ENCODE data around the gene C5orf46.
"Not testable (repeated sequence)": the region's sequence is repeated elsewhere in the genome, so short reads cannot be mapped to it uniquely, and the experiment has no call there.

The C5orf46 gene

GRCh38 chr5:147906326-147907095 lies at the start of gene C5orf46:
Gene C5orf46 (minus strand): TSS chr5:147906538. CDS start chr5:147906501, 37 bp downstream.
- H3K9ac ChIP-seq (ENCODE audit: low read length) = no peak within 1 kb of the TSS
- H3K36me3 ChIP-seq (ENCODE audit: control insufficient read depth, insufficient read depth, low read length) = no peaks in the 10 kb centered on the region
- H3K27me3 ChIP-seq (ENCODE audit: control insufficient read depth, insufficient read depth, low read length) = no peaks in the 10 kb centered on the region
- H3K9me3 ChIP-seq (ENCODE audit: control insufficient read depth, insufficient read depth, low read depth, low read length) = no peaks in the 10 kb centered on the region
- peaks cover 7% of the 10 kb centered on the region for H3K4me1 ChIP-seq (ENCODE audit: control insufficient read depth, insufficient read depth, low read length)
- no peak within 1 kb of the TSS for H3K27ac ChIP-seq (ENCODE audit: low read depth, low read length)
- H3K4me3 ChIP-seq (ENCODE audit: low read depth, low read length) = no peak within 1 kb of the TSS

DNA sequence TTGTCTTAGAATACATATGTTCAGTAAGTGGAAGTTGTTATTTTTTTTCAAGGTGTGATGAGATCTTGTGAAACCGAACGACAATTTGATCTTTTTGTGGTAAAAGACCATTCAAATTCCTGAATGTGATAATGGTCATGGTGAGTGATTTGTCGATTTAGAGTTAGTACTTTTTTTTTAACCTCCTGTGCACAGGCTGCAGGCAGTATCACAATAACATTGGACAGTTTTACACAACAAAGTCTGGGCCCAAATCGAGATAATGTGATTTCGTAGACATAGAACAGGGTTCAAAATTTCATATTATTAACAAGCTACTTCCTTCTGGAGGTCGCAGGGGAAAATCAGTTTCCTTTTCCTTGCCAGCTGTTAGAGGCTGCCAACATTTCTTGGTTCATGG lies 48.6 kb upstream of the C5orf46 start:
- Histone ChIP-seq H3K9me3 (ENCODE audit: control insufficient read depth, insufficient read depth, low read depth, low read length) (peaks cover 4% of the 10 kb centered on the region; the same call in 1 of the 2 replicates), H3K27ac (ENCODE audit: low read depth, low read length) (no peak overlapping the region), H3K36me3 (ENCODE audit: control insufficient read depth, insufficient read depth, low read length) (peaks cover 7% of the 10 kb centered on the region; the same call in 1 of the 2 replicates), H3K27me3 (ENCODE audit: control insufficient read depth, insufficient read depth, low read length) (no peaks in the 10 kb centered on the region), H3K4me3 (ENCODE audit: low read depth, low read length) (no peak overlapping the region), H3K4me1 (ENCODE audit: control insufficient read depth, insufficient read depth, low read length) (peaks cover 3% of the 10 kb centered on the region; the same call in 1 of the 2 replicates), H3K9ac (ENCODE audit: low read length) (no peak overlapping the region)

GRCh38 chr5:147949711-147950573 lies 43.6 kb upstream of the C5orf46 start:
- no peaks in the 10 kb centered on the region for H3K9me3 ChIP-seq (ENCODE audit: control insufficient read depth, insufficient read depth, low read depth, low read length)
- H3K9ac ChIP-seq (ENCODE audit: low read length) = no peak overlapping the region
- H3K4me1 ChIP-seq (ENCODE audit: control insufficient read depth, insufficient read depth, low read length) = no peaks in the 10 kb centered on the region
- no peaks in the 10 kb centered on the region for H3K27me3 ChIP-seq (ENCODE audit: control insufficient read depth, insufficient read depth, low read length)
- H3K36me3 ChIP-seq (ENCODE audit: control insufficient read depth, insufficient read depth, low read length) = peaks cover under 1% of the 10 kb centered on the region; the same call in 1 of the 2 replicates
- no peak overlapping the region for H3K27ac ChIP-seq (ENCODE audit: low read depth, low read length)
- no peak overlapping the region for H3K4me3 ChIP-seq (ENCODE audit: low read depth, low read length)

GRCh38 chr5:147946658-147947274 lies 40.4 kb upstream of the C5orf46 start:
- H3K4me3 ChIP-seq (ENCODE audit: low read depth, low read length) = peak overlapping the region; percentile 69
- not testable (repeated sequence) for H3K9me3 ChIP-seq (ENCODE audit: control insufficient read depth, insufficient read depth, low read depth, low read length); H3K27me3 ChIP-seq (ENCODE audit: control insufficient read depth, insufficient read depth, low read length); H3K36me3 ChIP-seq (ENCODE audit: control insufficient read depth, insufficient read depth, low read length); H3K4me1 ChIP-seq (ENCODE audit: control insufficient read depth, insufficient read depth, low read length)
- peak overlapping the region; percentile 91 for H3K9ac ChIP-seq (ENCODE audit: low read length)
- H3K27ac ChIP-seq (ENCODE audit: low read depth, low read length) = peak overlapping the region; percentile 90

GRCh38 chr5:147939431-147940114 lies 33.2 kb upstream of the C5orf46 start:
- H3K9ac ChIP-seq (ENCODE audit: low read length) = no peak overlapping the region
- no peak overlapping the region for H3K4me3 ChIP-seq (ENCODE audit: low read depth, low read length)
- H3K9me3 ChIP-seq (ENCODE audit: control insufficient read depth, insufficient read depth, low read depth, low read length) = no peaks in the 10 kb centered on the region
- H3K27me3 ChIP-seq (ENCODE audit: control insufficient read depth, insufficient read depth, low read length) = no peaks in the 10 kb centered on the region
- H3K36me3 ChIP-seq (ENCODE audit: control insufficient read depth, insufficient read depth, low read length) = no peaks in the 10 kb centered on the region
- H3K4me1 ChIP-seq (ENCODE audit: control insufficient read depth, insufficient read depth, low read length) = no peaks in the 10 kb centered on the region
- H3K27ac ChIP-seq (ENCODE audit: low read depth, low read length) = no peak overlapping the region

- Histone ChIP-seq H3K27me3 (ENCODE audit: control insufficient read depth, insufficient read depth, low read length) (no peaks in the 10 kb centered on the region), H3K9ac (ENCODE audit: low read length) (no peak overlapping the region), H3K4me3 (ENCODE audit: low read depth, low read length) (no peak overlapping the region), H3K36me3 (ENCODE audit: control insufficient read depth, insufficient read depth, low read length) (no peaks in the 10 kb centered on the region), H3K4me1 (ENCODE audit: control insufficient read depth, insufficient read depth, low read length) (peaks cover 5% of the 10 kb centered on the region; the same call in 1 of the 2 replicates), H3K27ac (ENCODE audit: low read depth, low read length) (no peak overlapping the region), H3K9me3 (ENCODE audit: control insufficient read depth, insufficient read depth, low read depth, low read length) (no peaks in the 10 kb centered on the region)
Observed at GRCh38 chr5:147935032-147935431, 28.7 kb upstream of the C5orf46 start.

- no peak overlapping the region for H3K27ac ChIP-seq (ENCODE audit: low read depth, low read length)
- no peak overlapping the region for H3K9ac ChIP-seq (ENCODE audit: low read length)
- H3K27me3 ChIP-seq (ENCODE audit: control insufficient read depth, insufficient read depth, low read length) = no peaks in the 10 kb centered on the region
- no peaks in the 10 kb centered on the region for H3K36me3 ChIP-seq (ENCODE audit: control insufficient read depth, insufficient read depth, low read length)
- H3K4me1 ChIP-seq (ENCODE audit: control insufficient read depth, insufficient read depth, low read length) = peaks cover 5% of the 10 kb centered on the region; the same call in 1 of the 2 replicates
- no peak overlapping the region for H3K4me3 ChIP-seq (ENCODE audit: low read depth, low read length)
- H3K9me3 ChIP-seq (ENCODE audit: control insufficient read depth, insufficient read depth, low read depth, low read length) = no peaks in the 10 kb centered on the region
Observed at GRCh38 chr5:147930769-147931168, 24.4 kb upstream of the C5orf46 start.

DNA sequence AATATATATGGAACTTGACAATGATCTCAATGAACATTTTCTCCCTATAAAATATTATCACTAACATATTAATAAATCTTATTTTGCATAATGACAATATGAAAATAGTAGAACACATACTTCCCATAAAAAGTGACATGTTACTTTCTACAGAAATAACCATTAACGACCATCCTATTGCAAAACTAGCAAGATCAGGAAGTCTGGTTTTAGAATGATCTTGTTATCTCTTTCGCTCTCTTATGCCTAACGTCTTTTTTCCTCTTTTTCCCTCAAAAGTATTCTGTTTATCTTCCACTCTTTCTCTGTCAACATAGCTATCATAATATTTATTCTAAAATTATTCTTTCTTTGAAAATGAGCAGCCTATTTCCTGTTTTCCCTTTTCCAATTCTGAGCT lies 21.6 kb upstream of the C5orf46 start:
- H3K9me3 ChIP-seq (ENCODE audit: control insufficient read depth, insufficient read depth, low read depth, low read length) = no peaks in the 10 kb centered on the region
- H3K36me3 ChIP-seq (ENCODE audit: control insufficient read depth, insufficient read depth, low read length) = no peaks in the 10 kb centered on the region
- H3K27me3 ChIP-seq (ENCODE audit: control insufficient read depth, insufficient read depth, low read length) = no peaks in the 10 kb centered on the region
- H3K27ac ChIP-seq (ENCODE audit: low read depth, low read length) = no peak overlapping the region
- no peak overlapping the region for H3K9ac ChIP-seq (ENCODE audit: low read length)
- H3K4me3 ChIP-seq (ENCODE audit: low read depth, low read length) = no peak overlapping the region
- H3K4me1 ChIP-seq (ENCODE audit: control insufficient read depth, insufficient read depth, low read length) = no peaks in the 10 kb centered on the region

DNA sequence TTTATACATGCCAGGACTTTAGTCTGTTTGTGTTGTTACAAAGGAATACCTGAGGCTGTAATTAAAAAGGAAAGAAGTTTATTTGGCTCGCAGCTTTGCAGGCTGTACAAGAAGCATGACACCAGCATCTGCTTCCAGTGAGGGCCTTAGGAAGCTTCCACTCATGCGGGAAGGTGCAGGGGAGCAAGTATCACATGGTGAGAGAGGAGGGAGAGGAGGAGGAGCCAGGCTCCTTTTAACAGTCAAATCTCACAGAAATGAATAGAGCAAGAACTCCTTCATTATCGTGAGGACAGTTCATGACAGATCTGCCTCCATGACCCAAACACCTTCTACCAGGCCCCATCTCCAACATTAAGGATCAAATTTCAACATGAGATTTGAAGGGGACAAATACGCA lies 18.7 kb upstream of the C5orf46 start:
- H3K27me3 ChIP-seq (ENCODE audit: control insufficient read depth, insufficient read depth, low read length) = no peaks in the 10 kb centered on the region
- no peak overlapping the region for H3K4me3 ChIP-seq (ENCODE audit: low read depth, low read length)
- H3K36me3 ChIP-seq (ENCODE audit: control insufficient read depth, insufficient read depth, low read length) = no peaks in the 10 kb centered on the region
- H3K9me3 ChIP-seq (ENCODE audit: control insufficient read depth, insufficient read depth, low read depth, low read length) = no peaks in the 10 kb centered on the region
- H3K4me1 ChIP-seq (ENCODE audit: control insufficient read depth, insufficient read depth, low read length) = no peaks in the 10 kb centered on the region
- H3K27ac ChIP-seq (ENCODE audit: low read depth, low read length) = no peak overlapping the region
- H3K9ac ChIP-seq (ENCODE audit: low read length) = no peak overlapping the region

GRCh38 chr5:147921136-147921535 lies 14.8 kb upstream of the C5orf46 start:
- Histone ChIP-seq H3K27ac (ENCODE audit: low read depth, low read length) (no peak overlapping the region), H3K4me3 (ENCODE audit: low read depth, low read length) (no peak overlapping the region), H3K27me3 (ENCODE audit: control insufficient read depth, insufficient read depth, low read length) (no peaks in the 10 kb centered on the region), H3K9me3 (ENCODE audit: control insufficient read depth, insufficient read depth, low read depth, low read length) (no peaks in the 10 kb centered on the region), H3K4me1 (ENCODE audit: control insufficient read depth, insufficient read depth, low read length) (no peaks in the 10 kb centered on the region; the same call in 1 of the 2 replicates), H3K9ac (ENCODE audit: low read length) (no peak overlapping the region), H3K36me3 (ENCODE audit: control insufficient read depth, insufficient read depth, low read length) (no peaks in the 10 kb centered on the region)
